Measurements from ENCODE around the gene MPIG6B. TPM values are rescaled to one million over a fixed set of nuclear protein-coding genes. Genes with fewer than 3 reads are reported as not detected.
A peak's percentile ranks its signal among the peaks of the same experiment; 100 is the strongest.

The MPIG6B gene
- total RNA-seq, 4 donors from 2014 or later: 0.54 TPM; not detected in 3

GRCh38 chr6:31765910-31766794 is 43.0 kb downstream of the MPIG6B start:
- peak; percentile 58 for ATAC-seq
- peak overlapping the region in 1 of 2 donors; percentile 32 for H3K4me3 ChIP-seq

GRCh38 chr6:31767096-31767645 is 44.0 kb downstream of the MPIG6B start:
- Histone ChIP-seq H3K27ac (no peak overlapping the region), H3K4me3 (no peak overlapping the region), H3K27me3 (no peaks in the 10 kb centered on the region), H3K4me1 (peaks cover 0 to 19% (median 3%) of the 10 kb centered on the region in 3 donors), H3K36me3 (peaks cover 0 to 2% of the 10 kb centered on the region in 2 donors), H3K9me3 (no peaks in the 10 kb centered on the region)
- TF ChIP-seq EP300 (IDR thresholded peaks at IDR 0.05) (no peak), POLR2AphosphoS5 (IDR thresholded peaks at IDR 0.05) (no peak), CTCF (IDR thresholded peaks at IDR 0.05) (no peak), POLR2A (IDR thresholded peaks at IDR 0.05) (no peak)
- 17 to 64% methylated on average over 1 to 3 of the region's 6 CpGs for WGBS, 2 donors (ENCODE audit: low coverage in 1 of 2)
- ATAC-seq: no peak

More at GRCh38 chr6:31765910-31766794, 43.0 kb downstream of the MPIG6B start:
- 4 to 53% methylated on average over 8 to 14 of the region's 42 CpGs for WGBS, 2 donors (ENCODE audit: low coverage in 1 of 2)
- no peaks in the 10 kb centered on the region for H3K9me3 ChIP-seq
- no peak overlapping the region for H3K27ac ChIP-seq
- H3K27me3 ChIP-seq: no peaks in the 10 kb centered on the region
- TF ChIP-seq POLR2AphosphoS5 (IDR thresholded peaks at IDR 0.05): no peak
- peaks cover 0 to 19% (median 3%) of the 10 kb centered on the region in 3 donors for H3K4me1 ChIP-seq
- peaks cover 0 to 12% of the 10 kb centered on the region in 2 donors for H3K36me3 ChIP-seq

- H3K27ac ChIP-seq: no peak overlapping the region
- TF ChIP-seq CTCF (IDR thresholded peaks at IDR 0.05) (no peak), POLR2AphosphoS5 (IDR thresholded peaks at IDR 0.05) (no peak), POLR2A (IDR thresholded peaks at IDR 0.05) (no peak), EP300 (IDR thresholded peaks at IDR 0.05) (no peak)
- H3K36me3 ChIP-seq: no peaks in the 10 kb centered on the region
- H3K9me3 ChIP-seq: no peaks in the 10 kb centered on the region
- peaks cover 0 to 15% (median 3%) of the 10 kb centered on the region in 3 donors for H3K4me1 ChIP-seq
- no peak overlapping the region for H3K4me3 ChIP-seq
- no peaks in the 10 kb centered on the region for H3K27me3 ChIP-seq
- WGBS, 2 donors (ENCODE audit: low coverage in 1 of 2): 84 to 91% methylated on average over 8 to 11 of the region's 18 CpGs
- ATAC-seq: no peak
Observed at GRCh38 chr6:31768363-31769257, 45.4 kb downstream of the MPIG6B start.

GRCh38 chr6:31769684-31770371 is 46.7 kb downstream of the MPIG6B start:
- Histone ChIP-seq H3K4me3 (no peak overlapping the region), H3K27ac (no peak overlapping the region), H3K36me3 (no peaks in the 10 kb centered on the region), H3K9me3 (no peaks in the 10 kb centered on the region), H3K27me3 (no peaks in the 10 kb centered on the region), H3K4me1 (peaks cover 0 to 15% (median 3%) of the 10 kb centered on the region in 3 donors)
- WGBS, 2 donors (ENCODE audit: low coverage in 1 of 2): 42 to 60% methylated on average over 7 to 10 of the region's 12 CpGs
- no peak for TF ChIP-seq POLR2A (IDR thresholded peaks at IDR 0.05)
- no peak for TF ChIP-seq POLR2AphosphoS5 (IDR thresholded peaks at IDR 0.05)
- TF ChIP-seq CTCF (IDR thresholded peaks at IDR 0.05): peak in 3 of 4 experiments; percentile 68 to 87 (median 75)
- ATAC-seq: peak; percentile 51

Measured in gastroesophageal sphincter (tissue), 4 donors.